NCI-H2029 (cell line): ENCODE data around the gene GARIN6.
A peak's percentile ranks its signal among the peaks of the same experiment; 100 is the strongest.
"Not testable (repeated sequence)": the region's sequence is repeated elsewhere in the genome, so short reads cannot be mapped to it uniquely, and the experiment has no call there.

Source experiments
- DNase-seq: peaks from one replicate; lab custom pipeline; 2025; lab: John Stamatoyannopoulos, UW

Gene GARIN6

DNA sequence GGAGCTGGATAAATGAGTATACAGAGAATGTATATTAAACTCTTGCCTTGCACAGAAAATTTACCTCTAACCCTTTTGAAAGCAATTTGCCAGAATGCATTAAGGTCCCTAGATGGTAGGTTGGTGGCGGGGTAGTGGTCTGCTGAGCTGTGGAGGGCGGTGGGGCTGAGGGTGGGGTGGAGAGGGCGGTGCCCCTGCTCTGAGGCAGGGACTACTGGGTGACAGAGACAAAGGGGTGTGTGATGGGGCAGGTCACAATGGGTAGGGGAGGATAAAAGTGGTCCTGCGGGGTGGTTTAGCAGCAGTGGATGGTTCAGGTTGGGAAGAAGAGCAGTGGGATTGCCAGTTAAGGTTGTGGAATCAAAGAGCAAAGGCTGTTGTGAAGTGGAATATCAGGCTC is at the start of gene GARIN6:
TSS of gene GARIN6 (plus strand) at position 301 of the 400 bp plus-strand sequence. CDS start 422 bp downstream, outside the sequence.
- DNase-seq = no peak

DNA sequence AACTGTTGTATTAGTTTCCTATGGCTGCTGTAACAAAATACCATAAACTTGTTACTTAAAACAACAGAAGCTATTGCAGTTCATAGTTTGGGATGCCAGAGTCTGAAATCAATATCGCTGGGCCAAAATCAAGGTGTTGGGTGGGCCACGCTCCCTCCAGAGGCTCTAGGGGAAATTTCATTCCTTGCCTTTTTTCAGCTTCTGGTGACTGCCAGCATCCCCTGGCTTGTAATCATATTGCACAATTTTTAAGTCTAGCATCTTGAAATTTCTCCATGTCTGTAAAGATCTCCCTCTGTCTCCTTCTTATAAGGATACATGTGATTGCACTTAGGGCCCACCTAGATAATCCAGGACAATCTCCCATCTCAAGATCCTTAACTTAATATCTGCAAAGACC is 48.8 kb upstream of the GARIN6 start:
- DNase-seq = no peak

DNA sequence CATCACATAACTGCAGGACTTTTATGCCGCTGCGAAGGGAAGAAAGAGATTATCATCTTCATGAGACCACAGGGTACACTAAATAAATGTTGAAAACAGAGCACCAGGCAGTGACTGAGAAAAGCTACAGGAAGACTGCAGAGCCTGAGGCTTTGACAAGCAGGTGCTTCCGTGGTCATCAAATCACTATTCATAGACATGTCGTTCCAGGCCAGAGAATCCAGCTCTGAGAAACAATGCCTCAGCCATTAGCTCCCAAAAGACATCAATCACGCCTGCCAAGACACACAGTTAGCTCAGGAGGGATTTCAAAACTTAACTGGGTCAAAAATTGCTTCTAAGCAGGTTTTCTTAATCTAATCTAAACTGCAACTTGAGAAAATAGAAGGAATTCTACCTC is 47.2 kb upstream of the GARIN6 start:
- peak; percentile 2 for DNase-seq

DNA sequence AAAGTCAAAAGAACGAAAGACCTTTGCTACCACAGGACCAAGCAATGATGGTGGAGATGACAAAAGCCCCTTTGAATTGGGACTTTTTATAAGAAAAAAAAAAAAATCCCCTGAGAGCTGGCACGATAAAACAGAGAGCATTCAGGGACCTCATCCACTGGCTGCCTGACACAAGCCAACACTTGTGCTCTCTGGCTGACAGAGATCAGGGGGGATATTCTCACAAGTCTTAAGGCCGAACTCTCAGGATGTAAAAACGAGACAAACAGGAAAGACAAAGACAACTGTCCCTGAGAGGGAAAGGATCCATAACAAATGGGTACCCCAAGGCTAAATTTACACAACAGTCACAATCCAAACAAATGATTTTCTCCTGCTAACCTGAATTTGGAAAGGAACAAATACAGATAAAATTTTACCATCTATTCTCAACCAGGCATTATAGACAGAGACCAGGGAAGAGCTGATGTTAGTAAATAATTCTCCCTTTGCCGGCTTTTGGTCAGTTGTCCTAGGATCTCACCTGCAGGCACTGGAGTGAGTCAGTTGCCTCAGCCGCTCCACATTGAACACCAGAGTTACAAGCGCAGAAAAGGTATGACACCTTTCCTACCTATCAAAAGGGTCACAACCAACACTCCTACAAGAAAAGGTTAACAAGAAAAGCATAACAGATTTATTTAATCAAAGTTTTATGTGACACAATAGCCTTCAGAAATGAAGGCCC is 37.9 kb upstream of the GARIN6 start:
- DNase-seq = no peak

DNA sequence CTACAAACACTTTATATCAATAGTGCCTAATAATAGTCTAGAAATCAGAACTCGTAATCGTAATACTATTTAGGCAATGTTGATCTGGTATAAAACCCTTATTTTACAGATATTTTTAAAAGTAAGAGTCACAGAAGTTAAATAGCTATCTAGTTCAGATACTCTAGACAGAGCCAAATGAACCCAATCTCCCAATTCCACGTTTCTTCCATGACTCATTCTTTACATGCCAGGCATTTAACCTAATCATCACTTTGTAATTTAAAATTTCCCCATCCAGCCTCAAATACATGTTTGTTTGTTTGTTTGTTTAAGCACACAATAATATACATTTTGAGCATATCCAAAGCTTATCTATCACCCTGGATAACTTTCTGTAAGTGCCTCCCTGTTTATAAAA is 36.4 kb upstream of the GARIN6 start:
- no peak for DNase-seq

DNA sequence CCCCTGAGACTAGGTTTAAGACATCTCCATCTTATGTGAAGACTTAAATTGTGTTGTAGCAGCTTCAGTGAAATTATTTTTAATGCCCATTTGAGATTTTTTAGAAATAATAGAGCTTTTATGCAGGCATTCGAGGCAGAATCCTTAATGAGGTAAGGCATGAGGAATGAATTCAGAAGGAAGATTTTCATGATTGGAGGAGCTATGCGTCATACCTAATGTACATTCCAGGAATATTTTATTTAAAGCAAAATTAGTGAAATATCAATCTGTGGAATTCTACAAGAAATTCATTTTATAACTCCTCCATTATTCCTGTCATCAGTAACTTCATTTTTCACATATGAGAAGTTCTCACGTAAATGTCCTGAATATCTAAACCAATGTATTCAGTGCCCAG is 36.0 kb upstream of the GARIN6 start:
- no peak for DNase-seq

DNA sequence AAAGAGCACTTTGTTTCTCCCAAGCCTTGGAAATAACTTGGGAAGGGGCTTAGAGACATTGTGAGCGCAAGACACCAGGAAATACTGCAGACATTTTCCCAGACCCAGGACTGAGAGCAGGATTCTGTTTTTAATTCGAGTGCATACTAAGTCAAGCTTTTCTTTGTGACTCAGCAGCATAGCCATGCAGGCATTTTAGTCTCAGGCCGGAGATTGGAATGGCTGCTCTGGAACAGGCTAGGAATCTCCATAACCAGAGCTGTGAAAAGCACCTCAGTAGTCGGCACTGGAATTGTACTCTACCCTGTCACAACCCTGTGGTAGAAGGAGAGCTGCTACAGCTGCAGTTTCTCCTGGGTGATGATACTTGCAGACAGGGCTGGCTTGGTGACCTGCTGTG is 28.9 kb upstream of the GARIN6 start:
- no peak for DNase-seq

DNA sequence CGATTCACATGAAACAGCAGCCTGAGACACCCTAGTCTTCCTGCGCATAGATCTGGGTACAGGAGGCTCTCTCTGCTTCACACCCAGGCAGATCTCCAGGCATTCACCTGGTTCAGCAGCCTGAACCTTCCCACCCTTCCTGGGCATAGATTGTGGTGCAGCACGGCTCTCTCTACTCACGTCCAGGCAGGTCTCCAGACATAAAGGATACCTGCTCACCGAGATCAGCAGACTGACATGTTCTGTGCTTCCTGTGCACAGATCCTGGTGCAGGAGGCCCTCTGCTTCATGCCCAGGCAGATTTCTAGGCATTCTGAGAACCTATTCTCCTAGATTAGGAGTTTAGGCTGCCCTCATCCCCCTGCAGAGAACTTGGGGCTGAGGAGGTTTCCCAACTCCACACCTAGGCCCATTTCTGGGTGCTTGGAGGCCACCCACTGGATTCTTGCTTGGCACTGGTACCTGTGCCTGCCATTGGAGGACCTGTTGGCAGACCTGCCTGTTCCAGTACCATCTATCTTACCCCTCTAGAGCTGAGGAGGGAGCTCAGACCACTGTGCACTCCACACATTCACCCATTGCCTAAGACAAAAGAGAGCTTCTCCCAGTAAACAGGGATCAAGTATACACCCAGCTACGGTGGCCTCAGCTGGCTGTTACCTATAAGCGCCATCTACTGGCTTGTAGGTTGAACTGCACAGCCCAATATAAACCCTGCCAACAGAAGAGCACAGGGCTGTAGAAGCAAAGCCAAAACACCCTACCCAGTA is 28.0 kb upstream of the GARIN6 start:
- peak; percentile 23 for DNase-seq

DNA sequence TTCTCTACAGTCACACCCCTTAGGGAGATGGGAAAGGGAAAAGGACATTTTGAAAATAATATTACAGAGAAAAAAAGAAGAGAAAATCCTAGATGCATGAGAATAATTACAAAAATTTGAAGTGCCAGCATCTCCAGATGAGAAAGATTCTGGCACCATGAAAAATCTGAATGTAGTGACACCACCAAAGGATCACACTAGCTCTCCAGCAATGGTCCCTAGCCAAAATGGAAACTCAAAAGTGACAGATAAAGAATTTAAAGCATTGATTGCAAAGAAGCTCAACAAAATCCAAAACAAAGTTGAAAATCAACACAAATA is 27.4 kb upstream of the GARIN6 start:
- no peak for DNase-seq

DNA sequence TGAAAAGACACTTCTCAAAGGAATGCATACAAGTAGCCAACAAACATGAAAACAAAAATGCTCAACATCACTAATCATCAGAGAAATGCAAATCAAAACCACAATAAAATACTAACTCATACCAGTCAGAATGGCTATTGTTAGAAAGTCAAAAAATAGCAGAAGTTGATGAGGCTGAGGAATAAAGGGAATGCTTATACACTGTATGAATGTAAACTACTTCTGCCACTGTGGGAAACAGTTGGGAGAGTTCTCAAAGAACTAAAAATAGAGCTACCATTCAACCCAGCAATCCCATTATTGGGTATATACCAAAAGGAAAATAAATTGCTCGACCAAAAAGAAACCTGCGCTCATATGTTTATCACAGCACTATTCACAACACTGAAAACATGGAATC is 23.0 kb upstream of the GARIN6 start:
- not testable (repeated sequence) for DNase-seq

DNA sequence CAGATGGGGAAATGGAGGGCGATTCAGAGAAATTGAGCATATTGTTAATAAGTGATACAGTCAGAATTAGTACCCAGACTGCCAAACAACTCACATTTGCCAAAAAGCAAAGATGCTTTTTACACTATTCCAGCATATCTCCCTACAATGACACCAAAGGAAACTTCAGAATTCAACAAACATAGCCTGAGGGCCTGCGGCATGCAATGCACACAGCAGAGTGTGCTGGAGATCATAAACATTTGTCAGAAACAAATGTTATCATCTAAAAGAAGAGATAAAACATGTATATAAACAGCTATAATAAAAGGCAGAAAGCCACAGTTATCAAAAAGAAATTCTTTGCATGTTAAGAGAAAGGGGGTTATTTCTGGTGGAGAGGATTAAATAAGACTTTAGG is 20.1 kb upstream of the GARIN6 start:
- no peak for DNase-seq

DNA sequence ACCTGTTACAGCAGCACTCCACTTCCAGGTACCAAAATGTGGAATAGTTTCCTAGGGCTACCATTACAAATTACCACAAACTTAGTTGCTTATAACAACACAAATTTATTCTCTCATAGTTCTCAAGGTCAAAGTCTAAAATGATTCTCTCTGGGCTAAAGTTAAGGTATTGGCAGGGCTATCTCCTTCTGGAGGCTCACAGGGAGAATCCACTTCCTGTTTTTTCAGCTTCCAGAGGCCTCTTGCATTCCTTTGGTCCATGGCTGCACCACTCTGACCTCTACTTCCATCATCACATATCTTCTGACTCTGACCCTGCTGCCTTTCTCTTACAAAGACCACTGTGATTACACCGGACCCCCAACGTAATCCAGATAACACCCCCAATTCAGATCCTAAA is 2.9 kb upstream of the GARIN6 start:
- no peak for DNase-seq

DNA sequence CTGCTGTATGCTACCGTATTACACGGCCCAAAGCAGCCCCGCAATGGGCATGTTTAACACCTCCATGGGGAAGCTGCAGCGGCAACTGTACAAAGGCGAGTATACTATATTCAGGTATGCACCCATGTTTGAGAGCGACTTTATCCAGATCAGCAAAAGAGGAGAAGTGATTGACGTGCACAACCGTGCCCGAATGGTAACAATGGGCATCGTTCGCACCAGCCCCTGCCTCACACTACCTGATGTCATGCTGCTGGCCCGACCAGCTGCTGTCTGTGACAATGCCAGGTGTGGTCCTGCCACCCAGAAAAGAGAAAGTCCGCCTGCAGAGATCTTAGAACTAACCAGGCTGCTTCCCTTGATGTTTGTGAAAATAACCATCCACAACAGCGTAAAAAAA is 630 bp downstream of the GARIN6 start:
- DNase-seq = no peak

DNA sequence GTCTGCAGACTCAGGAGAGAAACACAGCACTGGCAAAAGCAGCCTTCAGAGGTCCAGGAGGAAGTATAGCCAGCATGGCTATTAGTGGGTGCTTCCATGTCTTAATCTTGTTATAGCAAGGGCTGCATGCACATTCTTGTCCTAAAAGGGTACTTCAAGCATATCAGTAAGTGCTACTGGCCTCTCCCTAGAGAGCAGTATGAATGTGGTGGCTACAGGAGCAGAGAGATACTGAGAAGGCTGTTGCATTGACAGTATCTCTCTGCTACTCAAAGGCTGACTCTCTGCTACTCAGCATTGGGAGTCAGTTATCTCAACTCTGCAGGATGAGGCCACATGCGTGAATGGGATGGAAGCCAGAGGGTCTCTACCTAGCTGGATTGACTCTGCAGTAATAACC is 2.0 kb downstream of the GARIN6 start:
- DNase-seq = no peak

DNA sequence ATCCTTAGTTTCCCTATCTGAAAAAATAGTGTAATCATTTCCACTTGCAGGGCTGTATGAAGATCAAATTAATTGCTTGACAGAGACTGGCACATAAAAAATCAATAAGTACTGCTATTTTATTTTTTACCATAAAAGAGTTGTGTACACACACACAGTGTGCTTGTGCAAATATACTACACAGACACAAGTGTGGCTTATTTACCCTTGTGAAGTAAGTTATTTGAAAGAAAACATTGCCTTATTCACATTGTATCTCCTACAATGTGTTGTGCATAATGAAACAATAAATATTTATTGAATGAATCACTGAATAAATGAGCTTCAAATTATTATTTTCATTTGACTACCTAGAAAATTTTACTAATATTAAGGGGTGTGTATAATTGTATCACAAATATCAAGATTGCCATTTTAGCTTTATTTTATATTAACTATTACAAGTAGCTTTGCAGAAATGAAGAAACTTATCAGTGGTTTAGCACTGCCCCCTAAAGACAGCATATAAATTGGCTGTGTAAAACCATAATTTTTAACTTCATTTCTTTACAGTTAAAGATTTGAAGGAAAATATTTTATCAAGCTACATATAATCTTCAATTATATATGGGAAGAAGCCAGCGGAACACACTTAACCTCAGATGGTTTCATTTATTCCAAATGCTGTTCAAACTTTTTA is 11.3 kb downstream of the GARIN6 start:
- DNase-seq = no peak

DNA sequence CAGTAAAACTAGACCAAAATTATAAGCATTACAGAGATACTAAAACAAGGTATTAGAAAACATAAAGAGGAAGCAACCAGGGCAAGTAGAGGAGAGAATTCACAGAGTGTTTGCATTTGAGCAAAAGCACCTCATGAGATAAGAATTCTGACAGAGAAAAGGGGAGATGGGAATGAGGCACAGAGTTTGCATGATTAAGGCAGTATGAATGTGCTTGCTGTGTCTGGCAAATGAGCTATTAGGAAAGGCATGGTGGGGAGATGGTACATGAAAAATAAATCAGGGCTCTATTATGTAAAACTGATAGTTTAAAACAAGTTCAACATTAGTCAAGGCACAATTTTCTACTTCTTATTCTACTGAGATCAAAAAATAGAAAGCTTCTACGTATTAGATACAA is 23.1 kb downstream of the GARIN6 start:
- no peak for DNase-seq

DNA sequence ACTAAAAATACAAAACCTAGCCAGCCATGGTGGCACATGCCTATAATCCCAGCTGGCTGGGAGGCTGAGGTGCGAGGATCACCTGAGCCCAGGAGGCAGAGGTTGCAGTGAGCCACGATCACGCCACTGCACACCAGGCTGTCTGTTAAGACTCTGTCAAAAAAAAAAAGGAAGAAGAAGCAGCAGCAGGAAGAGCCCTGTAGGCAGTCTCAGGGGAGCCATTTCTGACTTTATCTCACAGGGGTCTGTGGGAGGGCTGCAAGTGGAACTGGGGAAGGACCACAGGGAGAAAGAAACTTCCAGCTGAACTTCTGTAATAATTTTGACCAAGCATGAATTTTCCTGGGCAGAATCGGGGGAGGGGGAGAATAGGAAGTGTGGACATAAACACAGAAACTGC is 32.7 kb downstream of the GARIN6 start:
- no peak for DNase-seq

DNA sequence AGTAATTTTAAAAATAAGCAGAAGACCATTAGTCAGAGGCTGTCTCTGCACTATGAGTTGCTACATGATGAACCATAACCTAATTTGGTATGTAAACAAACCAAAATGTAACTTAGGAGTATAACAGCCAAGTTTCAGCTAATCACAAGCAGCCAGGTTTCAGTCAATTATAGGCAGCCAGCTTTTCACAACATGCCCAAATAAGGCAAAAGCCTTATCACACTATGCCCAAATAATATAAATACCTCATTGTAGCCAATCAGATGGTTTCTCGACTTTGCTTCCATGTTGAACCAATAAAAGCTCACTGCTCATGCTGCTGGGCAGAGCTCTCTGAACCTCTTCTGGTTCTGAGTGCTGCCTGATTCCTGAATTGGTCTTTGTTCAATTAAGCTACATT is 38.6 kb downstream of the GARIN6 start:
- DNase-seq = no peak

DNA sequence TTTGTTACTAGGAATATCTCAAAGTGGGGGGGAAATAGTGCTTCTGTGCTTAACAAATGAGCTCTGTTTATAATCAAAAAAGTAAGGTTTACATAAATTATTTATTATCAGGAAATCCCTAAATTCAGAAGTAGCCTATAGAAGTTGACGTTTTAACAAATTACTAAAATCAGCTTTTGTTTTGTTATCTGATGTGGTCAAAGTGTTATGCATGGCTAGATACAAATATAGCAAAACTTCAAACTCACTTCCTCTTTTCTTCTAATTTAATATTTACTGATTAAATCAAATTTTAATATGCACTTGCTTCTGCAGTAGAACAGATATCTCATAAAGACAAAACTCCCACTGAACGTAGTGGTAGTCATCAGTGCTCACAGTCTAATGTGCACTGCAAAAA is 47.5 kb downstream of the GARIN6 start:
- DNase-seq = no peak
